GM12892 (cell line): ENCODE measurements around the gene TATDN2.

Experiments
- POLR2A ChIP-seq: IDR thresholded peaks from 2 replicates; pipeline ENCODE4 v1.6.1; 2011; ENCODE audit warnings: low read depth, low read length, control low read depth
- POLR2AphosphoS5 ChIP-seq: IDR thresholded peaks from 2 replicates; pipeline ENCODE4 v1.6.1; 2011; ENCODE audit warnings: low read depth, low read length, control low read depth
- TAF1 ChIP-seq: IDR thresholded peaks from 2 replicates; pipeline ENCODE4 v1.6.1; 2011; ENCODE audit warnings: low read depth, mild to moderate bottlenecking, control low read depth, low read length, borderline replicate concordance

DNA sequence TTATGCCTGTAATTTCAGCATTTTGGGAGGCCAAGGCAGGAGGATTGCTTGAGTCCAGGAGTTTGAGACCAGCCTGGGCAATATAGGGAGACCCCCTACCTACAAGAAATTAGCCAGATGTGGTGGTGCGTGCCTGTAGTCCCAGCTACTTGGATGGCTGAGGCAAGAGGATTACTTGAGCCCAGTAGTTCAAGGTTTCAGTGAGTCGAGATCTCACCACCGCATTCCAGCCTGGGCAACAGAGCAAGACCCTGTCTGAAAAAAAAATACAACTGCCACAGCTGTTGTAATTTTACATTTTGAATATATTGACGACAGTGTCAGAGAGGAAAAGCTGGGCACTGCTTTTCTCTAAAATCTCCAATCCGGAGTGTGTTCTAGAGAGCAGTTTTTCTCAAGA, 21.2 kb downstream of the TATDN2 start:
- TF ChIP-seq TAF1 = no peak
- no peak for TF ChIP-seq POLR2AphosphoS5
- TF ChIP-seq POLR2A = no peak
